H4 (cell line): ENCODE measurements around the gene WDR27. TPM values are rescaled to one million over a fixed set of nuclear protein-coding genes. Genes with fewer than 3 reads are reported as not detected.
A peak's percentile ranks its signal among the peaks of the same experiment; 100 is the strongest.

Source experiments
- DNase-seq: peaks from one replicate; pipeline ENCODE4 v3.0.0-alpha.2; 2015; ENCODE audit warnings: low spot score
- total RNA-seq: library from RNA; depleted of rRNA; stranded (reverse); fragments of >200 nt; shearing (Covaris generic); gene quantifications from 2 replicates; pipeline ENCODE4 v1.2.3, GENCODE V29; 2014

Gene WDR27
- total RNA-seq, 1 experiment from 2014 or later, result 3.7 TPM

- no peak for DNase-seq
These were observed 60.8 kb downstream of the WDR27 start for GRCh38 chr6:169640983-169641382.

GRCh38 chr6:169640351-169640852 is 61.4 kb downstream of the WDR27 start:
- DNase-seq, result no peak

GRCh38 chr6:169639653-169640278 is 62.1 kb downstream of the WDR27 start:
- no peak for DNase-seq

- DNase-seq, result no peak
These were observed 62.9 kb downstream of the WDR27 start for GRCh38 chr6:169638915-169639314.

GRCh38 chr6:169638388-169638787 is 63.4 kb downstream of the WDR27 start:
- DNase-seq, result no peak

GRCh38 chr6:169635345-169635744 is 66.5 kb downstream of the WDR27 start:
- no peak for DNase-seq

GRCh38 chr6:169632841-169633240 is 69.0 kb downstream of the WDR27 start:
- no peak for DNase-seq

GRCh38 chr6:169629256-169629655 is 72.6 kb downstream of the WDR27 start:
- no peak for DNase-seq

GRCh38 chr6:169627736-169628607 is 73.9 kb downstream of the WDR27 start:
- DNase-seq, result no peak

GRCh38 chr6:169626649-169627048 is 75.2 kb downstream of the WDR27 start:
- no peak for DNase-seq

GRCh38 chr6:169626169-169626568 is 75.7 kb downstream of the WDR27 start:
- DNase-seq, result no peak

- DNase-seq, result no peak
These were observed 76.5 kb downstream of the WDR27 start for GRCh38 chr6:169625376-169625775.

- DNase-seq, result no peak
These were observed 77.0 kb downstream of the WDR27 start for GRCh38 chr6:169624785-169625184.

- no peak for DNase-seq
These were observed 77.9 kb downstream of the WDR27 start for GRCh38 chr6:169623975-169624374.

- DNase-seq, result no peak
These were observed 78.5 kb downstream of the WDR27 start for GRCh38 chr6:169623343-169623742.

- DNase-seq, result no peak
These were observed 79.2 kb downstream of the WDR27 start for GRCh38 chr6:169622618-169623017.

GRCh38 chr6:169621311-169621710 is 80.5 kb downstream of the WDR27 start:
- DNase-seq, result no peak

- peak; percentile 32 for DNase-seq
These were observed 81.4 kb downstream of the WDR27 start for GRCh38 chr6:169620171-169621130.

GRCh38 chr6:169619650-169620049 is 82.2 kb downstream of the WDR27 start:
- DNase-seq, result no peak

- peak; percentile 77 for DNase-seq
These were observed 83.0 kb downstream of the WDR27 start for GRCh38 chr6:169618526-169619490.

- no peak for DNase-seq
These were observed 84.3 kb downstream of the WDR27 start for GRCh38 chr6:169617562-169617961.
